A549 (cell line): ENCODE results near the gene NDUFC1.

Source experiments
- CEBPB ChIP-seq, 2 experiments: fragments of >200 bp in 1 of 2; sonication (Bioruptor Twin) in 1 of 2; formaldehyde crosslinking in 1 of 2; IDR thresholded peaks; 2 replicates each; pipeline ENCODE4 v1.6.1; 2012 to 2016
- EHMT2 ChIP-seq: fragments of 200-600 bp; sonication (generic); IDR thresholded peaks from 2 replicates; pipeline ENCODE4 v1.6.1; 2016; ENCODE audit warnings: antibody characterized with exemption, low read depth, mild to moderate bottlenecking, moderate library complexity
- EP300 ChIP-seq, 2 experiments: fragments of >200 bp; sonication (Bioruptor Twin); formaldehyde crosslinking; IDR thresholded peaks; 2 replicates in 1 of 2; 3 replicates in 1 of 2; pipeline ENCODE4 v1.6.1; 2016 to 2017
- FOXS1 ChIP-seq: fragments of 250-450 bp; sonication (Bioruptor Pico); IDR thresholded peaks from 2 replicates; pipeline ENCODE4 v1.5.0; 2020; ENCODE audit warnings: mild to moderate bottlenecking, moderate library complexity
- JUN ChIP-seq, 2 experiments: fragments of >200 bp; sonication (Bioruptor Twin); formaldehyde crosslinking; IDR thresholded peaks; 2 replicates in 1 of 2; 3 replicates in 1 of 2; pipeline ENCODE4 v1.6.1; 2016 to 2017
- MYC ChIP-seq: IDR thresholded peaks from 2 replicates; pipeline ENCODE4 v1.6.1; 2012; ENCODE audit warnings: mild to moderate bottlenecking, inconsistent platforms, low read length, improper control_type of control experiment, borderline replicate concordance
- PHF8 ChIP-seq: fragments of 200-600 bp; sonication (generic); IDR thresholded peaks from 2 replicates; pipeline ENCODE4 v1.6.1; 2016; ENCODE audit warnings: low read depth, mild to moderate bottlenecking, antibody characterized with exemption, moderate library complexity, borderline replicate concordance
- POLR2A ChIP-seq: IDR thresholded peaks from 2 replicates; pipeline ENCODE4 v1.6.1; 2012; ENCODE audit warnings: mild to moderate bottlenecking, low read length
- REST ChIP-seq: fragments of 200-600 bp; sonication (generic); IDR thresholded peaks from 2 replicates; pipeline ENCODE4 v1.6.1; 2016; ENCODE audit warnings: antibody characterized with exemption, mild to moderate bottlenecking, moderate library complexity
- RFX5 ChIP-seq: fragments of 450-650 bp; IDR thresholded peaks from 2 replicates; pipeline ENCODE4 v1.7.1; 2014; ENCODE audit warnings: antibody characterized with exemption, mild to moderate bottlenecking, moderate library complexity
- RNF2 ChIP-seq: fragments of 200-600 bp; sonication (generic); IDR thresholded peaks from 2 replicates; pipeline ENCODE4 v1.6.1; 2016; ENCODE audit warnings: low read depth, mild to moderate bottlenecking, antibody characterized with exemption, moderate library complexity, borderline replicate concordance
- TF ChIP-seq, protein P1 (sequence below): fragments of >200 bp; sonication (Bioruptor Twin); formaldehyde crosslinking; IDR thresholded peaks from 3 replicates; pipeline ENCODE4 v1.5.1; 2016

DNA sequence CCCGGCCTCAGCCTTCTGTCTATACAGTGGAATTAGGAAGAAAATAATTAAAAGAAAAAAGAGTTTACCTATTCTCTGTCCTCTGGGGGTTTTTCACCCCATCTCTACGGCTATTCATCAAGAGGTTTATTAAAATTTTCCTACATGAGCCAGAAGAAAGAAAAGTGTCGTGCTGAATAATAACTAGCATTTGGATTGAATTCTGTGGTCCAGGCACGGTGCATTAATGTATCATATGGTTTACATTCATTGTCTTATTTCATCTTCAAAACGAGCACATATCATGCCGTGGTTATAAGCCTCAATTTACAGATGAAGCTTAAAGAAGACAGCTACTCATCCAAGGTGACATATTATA, 6.4 kb downstream of the NDUFC1 start:
- TF ChIP-seq CEBPB (IDR thresholded peaks at IDR 0.05): no peak
- no peak for TF ChIP-seq POLR2A
- TF ChIP-seq FOXS1 (CRISPR knock-in tag): no peak
- no peak for TF ChIP-seq REST
- no peak for TF ChIP-seq RFX5
- no peak for TF ChIP-seq JUN (IDR thresholded peaks at IDR 0.05)
- TF ChIP-seq, protein P1, sequence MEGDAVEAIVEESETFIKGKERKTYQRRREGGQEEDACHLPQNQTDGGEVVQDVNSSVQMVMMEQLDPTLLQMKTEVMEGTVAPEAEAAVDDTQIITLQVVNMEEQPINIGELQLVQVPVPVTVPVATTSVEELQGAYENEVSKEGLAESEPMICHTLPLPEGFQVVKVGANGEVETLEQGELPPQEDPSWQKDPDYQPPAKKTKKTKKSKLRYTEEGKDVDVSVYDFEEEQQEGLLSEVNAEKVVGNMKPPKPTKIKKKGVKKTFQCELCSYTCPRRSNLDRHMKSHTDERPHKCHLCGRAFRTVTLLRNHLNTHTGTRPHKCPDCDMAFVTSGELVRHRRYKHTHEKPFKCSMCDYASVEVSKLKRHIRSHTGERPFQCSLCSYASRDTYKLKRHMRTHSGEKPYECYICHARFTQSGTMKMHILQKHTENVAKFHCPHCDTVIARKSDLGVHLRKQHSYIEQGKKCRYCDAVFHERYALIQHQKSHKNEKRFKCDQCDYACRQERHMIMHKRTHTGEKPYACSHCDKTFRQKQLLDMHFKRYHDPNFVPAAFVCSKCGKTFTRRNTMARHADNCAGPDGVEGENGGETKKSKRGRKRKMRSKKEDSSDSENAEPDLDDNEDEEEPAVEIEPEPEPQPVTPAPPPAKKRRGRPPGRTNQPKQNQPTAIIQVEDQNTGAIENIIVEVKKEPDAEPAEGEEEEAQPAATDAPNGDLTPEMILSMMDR: no peak
- no peak for TF ChIP-seq MYC
- TF ChIP-seq RNF2: no peak
- TF ChIP-seq PHF8: no peak
- no peak for TF ChIP-seq EP300 (IDR thresholded peaks at IDR 0.05)
- TF ChIP-seq EHMT2: no peak
